GM06990 (cell line): ENCODE data around the gene NMU.
"Not testable (repeated sequence)": the region's sequence is repeated elsewhere in the genome, so short reads cannot be mapped to it uniquely, and the experiment has no call there.

Source experiments
- DNase-seq: peaks from one replicate; pipeline ENCODE4 v3.0.0-alpha.2; 2011; ENCODE audit not compliant: insufficient read length; ENCODE audit errors: extremely low read depth
- H3K27me3 ChIP-seq: replicated peaks from 2 replicates; pipeline ENCODE4 v1.6.0; 2011; ENCODE audit warnings: low read length; ENCODE audit not compliant: control insufficient read depth, insufficient read depth
- H3K36me3 ChIP-seq: 2 replicates; pipeline ENCODE4 v1.5.1; 2011; ENCODE audit warnings: low read length; ENCODE audit not compliant: control insufficient read depth, insufficient read depth
- H3K4me3 ChIP-seq: replicated peaks from 2 replicates; pipeline ENCODE4 v1.5.1; 2011; ENCODE audit warnings: low read depth, mild to moderate bottlenecking, control low read depth, low read length
- CTCF ChIP-seq: IDR thresholded peaks from 2 replicates; pipeline ENCODE4 v1.5.1; 2011; ENCODE audit warnings: low read length, control low read depth, mild to moderate bottlenecking, inconsistent platforms; ENCODE audit not compliant: insufficient read depth, poor library complexity, severe bottlenecking

Gene NMU

DNA sequence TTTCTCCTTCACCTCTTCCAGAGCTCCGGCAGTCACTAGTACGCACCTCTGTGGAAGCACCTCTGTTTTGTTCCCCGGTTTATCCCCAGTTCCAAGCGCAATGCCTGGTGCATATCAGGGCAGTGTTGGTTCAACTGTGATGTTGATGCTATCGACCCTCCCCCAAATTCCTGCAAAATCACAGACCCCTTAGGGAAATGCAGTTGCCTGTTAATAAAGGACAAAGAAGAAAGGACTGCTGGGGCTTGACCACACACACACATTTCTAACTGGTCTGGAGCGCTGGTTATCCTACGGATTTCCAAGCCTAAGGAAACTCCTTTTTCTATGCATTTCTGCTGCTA is 530 bp upstream of the NMU start:
- H3K4me3 ChIP-seq: no peak overlapping the region; the same call in 1 of the 2 replicates

GRCh38 chr4:55635282-55635681 is 816 bp downstream of the NMU start:
- DNase-seq: no peak
- H3K4me3 ChIP-seq: no peak overlapping the region
- H3K27me3 ChIP-seq: peaks cover 3% of the 10 kb centered on the region
- TF ChIP-seq CTCF: no peak
- no peaks in the 10 kb centered on the region for H3K36me3 ChIP-seq

More for the DNA sequence above, 530 bp upstream of the NMU start:
- no peak for TF ChIP-seq CTCF
- H3K27me3 ChIP-seq: peaks cover 3% of the 10 kb centered on the region
- no peaks in the 10 kb centered on the region for H3K36me3 ChIP-seq
- DNase-seq: no peak

- Histone ChIP-seq H3K4me3 (no peak overlapping the region), H3K27me3 (peaks cover 3% of the 10 kb centered on the region), H3K36me3 (no peaks in the 10 kb centered on the region)
- no peak for DNase-seq
- TF ChIP-seq CTCF: no peak
Measured at GRCh38 chr4:55634417-55635128, 1.5 kb downstream of the NMU start.

- DNase-seq: no peak
- Histone ChIP-seq H3K27me3 (peaks cover 3% of the 10 kb centered on the region), H3K4me3 (no peak overlapping the region), H3K36me3 (no peaks in the 10 kb centered on the region)
- TF ChIP-seq CTCF: no peak
Measured at GRCh38 chr4:55633903-55634302, 2.2 kb downstream of the NMU start.

DNA sequence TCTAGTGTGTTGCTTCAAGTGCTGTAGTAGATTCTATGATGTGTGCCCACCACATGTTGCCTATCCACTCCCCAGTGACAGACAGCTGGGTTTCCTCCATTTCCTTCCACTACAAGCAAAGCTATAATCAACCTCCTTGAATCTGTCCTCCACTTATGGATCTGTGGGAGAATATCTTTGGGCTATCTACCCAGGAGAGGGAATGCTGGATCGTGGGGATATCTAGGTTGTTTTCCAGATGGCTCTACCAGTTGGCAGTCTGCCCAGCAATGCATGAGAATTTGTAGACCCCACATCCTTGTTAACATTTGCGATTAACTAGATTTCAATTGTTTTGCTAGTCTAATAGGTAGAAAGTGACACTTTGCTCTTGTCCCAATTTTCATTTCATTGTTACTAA is 10.3 kb downstream of the NMU start:
- no peak for TF ChIP-seq CTCF
- Histone ChIP-seq H3K27me3 (no peaks in the 10 kb centered on the region), H3K36me3 (no peaks in the 10 kb centered on the region), H3K4me3 (no peak overlapping the region)
- DNase-seq: no peak

DNA sequence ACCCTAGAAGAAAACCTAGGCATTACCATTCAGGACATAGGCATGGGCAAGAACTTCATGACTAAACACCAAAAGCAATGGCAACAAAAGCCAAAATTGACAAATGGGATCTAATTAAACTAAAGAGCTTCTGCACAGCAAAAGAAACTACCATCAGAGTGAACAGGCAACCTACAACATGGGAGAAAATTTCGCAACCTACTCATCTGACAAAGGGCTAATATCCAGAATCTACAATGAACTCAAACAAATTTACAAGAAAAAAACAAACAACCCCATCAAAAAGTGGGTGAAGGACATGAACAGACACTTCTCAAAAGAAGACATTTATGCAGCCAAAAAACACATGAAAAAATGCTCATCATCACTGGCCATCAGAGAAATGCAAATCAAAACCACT is 12.0 kb downstream of the NMU start:
- not testable (repeated sequence) for H3K4me3 ChIP-seq, DNase-seq, H3K36me3 ChIP-seq, H3K27me3 ChIP-seq
